RWPE1 (cell line): Measurements from ENCODE around the gene OSM.
A peak's percentile ranks its signal among the peaks of the same experiment; 100 is the strongest.

Source experiments
- CTCF ChIA-PET: fragments of 350-600 bp; sonication (Branson Sonifier 250); formaldehyde crosslinking; extraction: SDS; loops from one replicate; lab custom pipeline; 2021; lab: Yijun Ruan, JAX
- POLR2A ChIA-PET: fragments of 400-600 bp; formaldehyde crosslinking; extraction: SDS; loops from one replicate; lab custom pipeline; 2020; ENCODE audit warnings: antibody characterized with exemption; ENCODE audit not compliant: low non-redundant PET; lab: Yijun Ruan, JAX
- DNase-seq: peaks from one replicate; pipeline ENCODE4 v3.0.0; 2012; ENCODE audit warnings: low spot score
- H3K27ac ChIP-seq: fragments of 450-650 bp; 2 replicates; pipeline ENCODE4 v1.5.1; 2017
- CTCF ChIP-seq: fragments of 450-650 bp; conservative IDR thresholded peaks from 2 replicates; pipeline ENCODE4 v1.5.1; 2017; ENCODE audit warnings: low read depth, mild to moderate bottlenecking

OSM gene

GRCh38 chr22:30297991-30298701, 31.5 kb upstream of the OSM start:
- DNase-seq = no peak
- peak overlapping the region; percentile 0; the same call in 1 of the 2 replicates for H3K27ac ChIP-seq
- POLR2A ChIA-PET = no interaction called here
- TF ChIP-seq CTCF = no peak
- CTCF ChIA-PET = interaction anchor here (0.8 to 0.9 kb wide), 2 partner anchors 10 to 48 kb away, joined by 4 to 5 read pairs; no protein-coding TSS in a partner anchor

GRCh38 chr22:30297276-30297990, 30.8 kb upstream of the OSM start:
- no peak for DNase-seq
- POLR2A ChIA-PET = no interaction called here
- H3K27ac ChIP-seq = peak overlapping the region; percentile 21; the same call in 1 of the 2 replicates
- TF ChIP-seq CTCF = no peak
- CTCF ChIA-PET = interaction anchor here (0.9 kb wide), 1 partner anchor 9 kb away, joined by 5 read pairs; no protein-coding TSS in a partner anchor

GRCh38 chr22:30296833-30297232, 30.2 kb upstream of the OSM start:
- ChIA-PET CTCF (no interaction called here), POLR2A (no interaction called here)
- TF ChIP-seq CTCF = no peak
- peak overlapping the region; percentile 21; the same call in 1 of the 2 replicates for H3K27ac ChIP-seq
- DNase-seq = no peak

- POLR2A ChIA-PET = no interaction called here
- CTCF ChIA-PET = no interaction called here
- no peak for DNase-seq
- H3K27ac ChIP-seq = peak overlapping the region; percentile 17; the same call in 1 of the 2 replicates
- TF ChIP-seq CTCF = no peak
Measured at GRCh38 chr22:30296324-30296723, 29.7 kb upstream of the OSM start.

- no peak for TF ChIP-seq CTCF
- POLR2A ChIA-PET = no interaction called here
- peak overlapping the region; percentile 17; the same call in 1 of the 2 replicates for H3K27ac ChIP-seq
- DNase-seq = no peak
- CTCF ChIA-PET = no interaction called here
Measured at GRCh38 chr22:30295576-30295975, 28.9 kb upstream of the OSM start.

- no peak for TF ChIP-seq CTCF
- H3K27ac ChIP-seq = peak overlapping the region; percentile 17
- POLR2A ChIA-PET = no interaction called here
- no peak for DNase-seq
- CTCF ChIA-PET = interaction anchor here (0.6 kb wide), 2 partner anchors 31 to 116 kb away, joined by 3 read pairs; no protein-coding TSS in a partner anchor
Measured at GRCh38 chr22:30294830-30295229, 28.2 kb upstream of the OSM start.
